ENCODE data around the gene ELOA2. TPM values are rescaled to one million over a fixed set of nuclear protein-coding genes. Genes with fewer than 3 reads are reported as not detected.
"Not testable (repeated sequence)": the region's sequence is repeated elsewhere in the genome, so short reads cannot be mapped to it uniquely, and the experiment has no call there.

The ELOA2 gene
- total and polyA plus RNA-seq, 4 donors: not detected

DNA sequence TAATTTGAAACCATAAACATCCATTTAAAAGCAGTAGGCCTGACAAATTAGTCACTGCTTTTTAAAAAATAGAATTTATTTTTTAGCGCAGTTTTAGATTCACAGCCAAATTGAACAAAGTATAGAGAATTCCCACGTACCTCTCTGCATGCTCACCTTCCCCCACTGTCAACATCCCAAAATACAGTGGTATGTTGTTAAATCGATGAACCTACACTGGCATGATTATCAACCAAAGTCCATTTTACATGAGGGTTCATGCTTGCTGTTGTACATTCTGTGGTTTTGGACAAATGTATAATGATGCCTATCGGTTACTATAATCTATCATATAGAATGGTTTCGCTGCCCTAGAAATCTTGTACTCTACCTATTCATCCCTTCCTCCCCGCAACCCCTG, 5.6 kb upstream of the ELOA2 start:
- 93 to 96% methylated on average over 6 of the region's 6 CpGs for WGBS, 2 donors
- no peaks in the 10 kb centered on the region for H3K36me3 ChIP-seq (ENCODE audit: control insufficient read depth in 4 of 4, insufficient read depth in 4 of 4, low read length in 4 of 4)
- H3K4me1 ChIP-seq (ENCODE audit: control insufficient read depth in 5 of 5, insufficient read depth in 5 of 5, low read length in 5 of 5): no peaks in the 10 kb centered on the region
- no peak overlapping the region for H3K4me3 ChIP-seq
- TF ChIP-seq, protein P1, sequence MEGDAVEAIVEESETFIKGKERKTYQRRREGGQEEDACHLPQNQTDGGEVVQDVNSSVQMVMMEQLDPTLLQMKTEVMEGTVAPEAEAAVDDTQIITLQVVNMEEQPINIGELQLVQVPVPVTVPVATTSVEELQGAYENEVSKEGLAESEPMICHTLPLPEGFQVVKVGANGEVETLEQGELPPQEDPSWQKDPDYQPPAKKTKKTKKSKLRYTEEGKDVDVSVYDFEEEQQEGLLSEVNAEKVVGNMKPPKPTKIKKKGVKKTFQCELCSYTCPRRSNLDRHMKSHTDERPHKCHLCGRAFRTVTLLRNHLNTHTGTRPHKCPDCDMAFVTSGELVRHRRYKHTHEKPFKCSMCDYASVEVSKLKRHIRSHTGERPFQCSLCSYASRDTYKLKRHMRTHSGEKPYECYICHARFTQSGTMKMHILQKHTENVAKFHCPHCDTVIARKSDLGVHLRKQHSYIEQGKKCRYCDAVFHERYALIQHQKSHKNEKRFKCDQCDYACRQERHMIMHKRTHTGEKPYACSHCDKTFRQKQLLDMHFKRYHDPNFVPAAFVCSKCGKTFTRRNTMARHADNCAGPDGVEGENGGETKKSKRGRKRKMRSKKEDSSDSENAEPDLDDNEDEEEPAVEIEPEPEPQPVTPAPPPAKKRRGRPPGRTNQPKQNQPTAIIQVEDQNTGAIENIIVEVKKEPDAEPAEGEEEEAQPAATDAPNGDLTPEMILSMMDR (IDR thresholded peaks at IDR 0.05; ENCODE audit: control extremely low read depth, extremely low read depth): no peak
- no peak overlapping the region for H3K27ac ChIP-seq (ENCODE audit: low read depth in 1 of 2, low read length in 1 of 2)
- H3K9me3 ChIP-seq (ENCODE audit: control insufficient read depth in 4 of 4, insufficient read depth in 3 of 4, low read length in 3 of 4): no peaks in the 10 kb centered on the region
- H3K27me3 ChIP-seq (ENCODE audit: control insufficient read depth in 3 of 3, insufficient read depth in 3 of 3, low read length in 2 of 3): no peaks in the 10 kb centered on the region
- ATAC-seq (ENCODE audit: insufficient read depth, low FRiP score): no peak
- no peak for DNase-seq
- no peak overlapping the region for H3K9ac ChIP-seq (ENCODE audit: insufficient read depth in 1 of 2, low read length in 2 of 2)

DNA sequence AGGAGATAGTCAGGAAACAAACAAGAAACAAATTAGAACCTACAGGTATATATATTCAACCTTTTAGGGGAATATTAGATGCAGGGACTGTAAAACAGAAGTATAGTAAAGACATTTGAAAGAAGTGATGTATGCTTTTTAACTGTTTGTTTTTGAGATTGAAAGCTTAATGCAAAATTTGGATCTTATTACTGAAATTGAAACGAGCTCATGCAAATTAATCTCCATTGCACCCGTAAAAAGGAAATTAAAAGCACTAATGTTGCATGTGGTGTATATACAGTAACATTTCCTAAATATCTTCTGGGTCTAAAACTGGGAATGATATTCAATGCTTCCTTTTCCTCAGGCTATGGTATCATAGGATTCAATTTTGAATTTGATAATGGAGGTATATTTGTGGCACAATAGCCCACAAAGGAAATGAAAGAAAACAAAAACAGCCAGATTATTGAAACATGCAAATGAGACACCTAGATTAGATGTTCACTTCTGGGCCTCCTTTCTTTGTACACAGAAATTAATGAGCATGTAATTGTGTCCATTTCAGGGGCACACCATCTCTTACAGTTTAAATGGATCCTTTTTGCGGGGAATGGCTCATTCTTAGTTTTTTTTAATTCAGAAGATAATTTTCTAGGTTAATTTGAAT, 1.6 kb upstream of the ELOA2 start:
- ATAC-seq (ENCODE audit: insufficient read depth, low FRiP score) (no peak), DNase-seq (no peak)
- 85 to 89% methylated on average over 3 of the region's 3 CpGs for WGBS, 2 donors
- TF ChIP-seq, protein P1 (IDR thresholded peaks at IDR 0.05; ENCODE audit: control extremely low read depth, extremely low read depth): no peak
- Histone ChIP-seq H3K4me3 (no peak overlapping the region), H3K9ac (ENCODE audit: insufficient read depth in 1 of 2, low read length in 2 of 2) (no peak overlapping the region), H3K36me3 (ENCODE audit: control insufficient read depth in 4 of 4, insufficient read depth in 4 of 4, low read length in 4 of 4) (no peaks in the 10 kb centered on the region), H3K4me1 (ENCODE audit: control insufficient read depth in 5 of 5, insufficient read depth in 5 of 5, low read length in 5 of 5) (no peaks in the 10 kb centered on the region), H3K9me3 (ENCODE audit: control insufficient read depth in 4 of 4, insufficient read depth in 3 of 4, low read length in 3 of 4) (peaks cover 0 to 5% (median 0%) of the 10 kb centered on the region in 4 donors), H3K27ac (ENCODE audit: low read depth in 1 of 2, low read length in 1 of 2) (no peak overlapping the region), H3K27me3 (ENCODE audit: control insufficient read depth in 3 of 3, insufficient read depth in 3 of 3, low read length in 2 of 3) (no peaks in the 10 kb centered on the region)

DNA sequence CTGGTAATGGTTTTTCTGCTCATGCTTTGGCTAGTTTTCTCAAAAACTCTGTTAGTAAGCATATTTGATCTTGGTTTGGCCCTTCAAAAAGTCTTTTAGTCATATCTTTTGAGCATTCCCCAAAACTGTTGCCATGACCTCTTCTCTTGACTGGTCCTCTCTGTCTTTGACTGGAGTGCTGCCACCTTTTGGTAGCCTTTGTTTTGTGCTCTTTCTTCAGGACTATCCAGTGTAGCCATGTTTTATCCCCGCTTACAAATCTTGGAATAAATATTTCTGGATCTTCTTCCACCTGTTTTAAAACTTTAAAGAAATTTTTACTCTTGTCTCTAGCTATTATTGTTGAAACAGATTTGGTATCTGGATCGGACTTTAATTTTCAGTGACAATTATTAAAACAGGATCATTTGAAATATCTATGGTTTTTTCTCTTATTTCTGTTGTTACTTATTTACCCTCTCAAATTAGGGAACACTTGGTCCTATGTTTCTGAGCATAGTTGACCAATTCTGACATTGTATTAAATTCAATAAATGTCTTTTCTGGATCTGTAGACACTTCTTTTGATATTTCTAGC, 965 bp upstream of the ELOA2 start:
- Histone ChIP-seq H3K27me3 (ENCODE audit: control insufficient read depth in 3 of 3, insufficient read depth in 3 of 3, low read length in 2 of 3) (no peaks in the 10 kb centered on the region), H3K27ac (ENCODE audit: low read depth in 1 of 2, low read length in 1 of 2) (no peak overlapping the region), H3K9me3 (ENCODE audit: control insufficient read depth in 4 of 4, insufficient read depth in 3 of 4, low read length in 3 of 4) (peaks cover 0 to 5% (median 0%) of the 10 kb centered on the region in 4 donors), H3K4me1 (ENCODE audit: control insufficient read depth in 5 of 5, insufficient read depth in 5 of 5, low read length in 5 of 5) (no peaks in the 10 kb centered on the region), H3K9ac (ENCODE audit: insufficient read depth in 1 of 2, low read length in 2 of 2) (no peak overlapping the region), H3K36me3 (ENCODE audit: control insufficient read depth in 4 of 4, insufficient read depth in 4 of 4, low read length in 4 of 4) (no peaks in the 10 kb centered on the region), H3K4me3 (no peak overlapping the region)
- TF ChIP-seq, protein P1 (IDR thresholded peaks at IDR 0.05; ENCODE audit: control extremely low read depth, extremely low read depth): no peak
- DNase-seq (peak in 2 of 3 donors; percentile 14 to 23), ATAC-seq (ENCODE audit: insufficient read depth, low FRiP score) (no peak)
- 76 to 78% methylated on average over 2 of the region's 2 CpGs for WGBS, 2 donors

DNA sequence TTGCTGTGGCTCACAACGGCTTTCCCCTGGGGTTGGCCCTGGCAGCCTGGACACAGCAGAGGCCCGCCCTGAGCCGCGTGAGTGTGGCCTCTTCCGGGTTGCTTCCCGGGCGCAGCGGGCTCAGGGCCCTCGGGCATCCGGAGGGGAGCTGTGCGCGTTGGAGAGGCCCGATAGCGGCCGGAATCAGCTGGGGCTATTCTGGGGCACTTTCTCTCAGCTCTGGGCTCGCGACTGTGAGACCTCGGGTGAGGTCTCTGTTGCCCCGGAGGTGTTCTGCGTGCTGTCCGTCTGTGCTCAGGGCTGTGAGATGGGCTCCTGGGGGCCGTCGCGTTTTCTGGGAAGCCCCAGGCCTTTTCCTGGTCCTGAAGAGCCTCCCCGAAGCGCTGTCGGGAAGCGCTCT, 830 bp downstream of the ELOA2 start:
- H3K9me3 ChIP-seq (ENCODE audit: control insufficient read depth in 4 of 4, insufficient read depth in 3 of 4, low read length in 3 of 4); DNase-seq; H3K9ac ChIP-seq (ENCODE audit: insufficient read depth in 1 of 2, low read length in 2 of 2); H3K36me3 ChIP-seq (ENCODE audit: control insufficient read depth in 4 of 4, insufficient read depth in 4 of 4, low read length in 4 of 4); H3K27ac ChIP-seq (ENCODE audit: low read depth in 1 of 2, low read length in 1 of 2); H3K4me3 ChIP-seq; H3K4me1 ChIP-seq (ENCODE audit: control insufficient read depth in 5 of 5, insufficient read depth in 5 of 5, low read length in 5 of 5); H3K27me3 ChIP-seq (ENCODE audit: control insufficient read depth in 3 of 3, insufficient read depth in 3 of 3, low read length in 2 of 3); ATAC-seq (ENCODE audit: insufficient read depth, low FRiP score): not testable (repeated sequence)
- WGBS, 2 donors: 94 to 95% methylated on average over 28 of the region's 28 CpGs

Measured in lung (tissue), 12 donors.